CD4-positive, alpha-beta T cell treated with Interleukin-4 for 4 hours (primary cell): ENCODE data around the gene CD48.

ENCODE experiments used
- DNase-seq: peaks from one replicate; pipeline ENCODE4 v3.0.0-alpha.2; 2020

CD48 gene

GRCh38 chr1:160711602-160712311 lies at the start of gene CD48:
Gene CD48 (minus strand): TSS chr1:160711822. CDS start chr1:160711763, 59 bp downstream.
- DNase-seq: peak; percentile 74

GRCh38 chr1:160761046-160761445 lies 49.4 kb upstream of the CD48 start:
- DNase-seq: no peak

GRCh38 chr1:160759740-160760139 lies 48.1 kb upstream of the CD48 start:
- DNase-seq: no peak

- DNase-seq: no peak
Observed at GRCh38 chr1:160758521-160758920, 46.9 kb upstream of the CD48 start.

GRCh38 chr1:160756849-160757201 lies 45.2 kb upstream of the CD48 start:
- DNase-seq: no peak

GRCh38 chr1:160755911-160756848 lies 44.6 kb upstream of the CD48 start:
- DNase-seq: peak; percentile 67

- no peak for DNase-seq
Observed at GRCh38 chr1:160755461-160755860, 43.8 kb upstream of the CD48 start.

GRCh38 chr1:160753594-160753993 lies 42.0 kb upstream of the CD48 start:
- DNase-seq: no peak

- no peak for DNase-seq
Observed at GRCh38 chr1:160752924-160753323, 41.3 kb upstream of the CD48 start.

- DNase-seq: no peak
Observed at GRCh38 chr1:160752406-160752805, 40.8 kb upstream of the CD48 start.

GRCh38 chr1:160750608-160751007 lies 39.0 kb upstream of the CD48 start:
- DNase-seq: no peak

- no peak for DNase-seq
Observed at GRCh38 chr1:160748878-160749269, 37.3 kb upstream of the CD48 start.

- no peak for DNase-seq
Observed at GRCh38 chr1:160748181-160748877, 36.7 kb upstream of the CD48 start.

GRCh38 chr1:160747717-160748116 lies 36.1 kb upstream of the CD48 start:
- no peak for DNase-seq

- no peak for DNase-seq
Observed at GRCh38 chr1:160746836-160747500, 35.3 kb upstream of the CD48 start.

- DNase-seq: no peak
Observed at GRCh38 chr1:160745551-160745950, 33.9 kb upstream of the CD48 start.

GRCh38 chr1:160744852-160745520 lies 33.4 kb upstream of the CD48 start:
- DNase-seq: no peak

GRCh38 chr1:160744199-160744851 lies 32.7 kb upstream of the CD48 start:
- no peak for DNase-seq

GRCh38 chr1:160743266-160743665 lies 31.6 kb upstream of the CD48 start:
- no peak for DNase-seq

GRCh38 chr1:160742428-160743127 lies 31.0 kb upstream of the CD48 start:
- no peak for DNase-seq
